ENCODE data around the gene CPPED1. TPM values are rescaled to one million over a fixed set of nuclear protein-coding genes. Genes with fewer than 3 reads are reported as not detected.

CPPED1 gene
- total RNA-seq, 1 donor from 2014 or later = 15.2 TPM

DNA sequence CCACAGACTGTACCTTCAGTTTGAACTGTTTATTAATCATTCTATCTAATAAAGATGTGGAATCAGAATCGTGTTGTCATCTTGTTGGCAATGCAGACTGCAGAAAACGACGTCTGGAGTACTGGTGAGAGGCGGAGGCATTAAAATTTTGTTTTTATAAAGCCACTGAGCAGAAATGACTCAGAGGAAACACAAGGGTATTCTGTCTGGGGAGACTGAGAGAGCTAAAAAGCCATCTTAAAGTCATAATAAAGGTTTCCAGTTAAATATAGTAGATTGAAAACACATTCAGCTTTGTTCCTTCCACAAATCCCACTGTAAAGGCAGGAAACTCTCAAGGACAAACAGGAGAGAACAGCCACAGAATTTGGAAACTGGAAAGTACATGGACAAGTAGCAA, 74.2 kb downstream of the CPPED1 start:
- TF ChIP-seq, protein P1, sequence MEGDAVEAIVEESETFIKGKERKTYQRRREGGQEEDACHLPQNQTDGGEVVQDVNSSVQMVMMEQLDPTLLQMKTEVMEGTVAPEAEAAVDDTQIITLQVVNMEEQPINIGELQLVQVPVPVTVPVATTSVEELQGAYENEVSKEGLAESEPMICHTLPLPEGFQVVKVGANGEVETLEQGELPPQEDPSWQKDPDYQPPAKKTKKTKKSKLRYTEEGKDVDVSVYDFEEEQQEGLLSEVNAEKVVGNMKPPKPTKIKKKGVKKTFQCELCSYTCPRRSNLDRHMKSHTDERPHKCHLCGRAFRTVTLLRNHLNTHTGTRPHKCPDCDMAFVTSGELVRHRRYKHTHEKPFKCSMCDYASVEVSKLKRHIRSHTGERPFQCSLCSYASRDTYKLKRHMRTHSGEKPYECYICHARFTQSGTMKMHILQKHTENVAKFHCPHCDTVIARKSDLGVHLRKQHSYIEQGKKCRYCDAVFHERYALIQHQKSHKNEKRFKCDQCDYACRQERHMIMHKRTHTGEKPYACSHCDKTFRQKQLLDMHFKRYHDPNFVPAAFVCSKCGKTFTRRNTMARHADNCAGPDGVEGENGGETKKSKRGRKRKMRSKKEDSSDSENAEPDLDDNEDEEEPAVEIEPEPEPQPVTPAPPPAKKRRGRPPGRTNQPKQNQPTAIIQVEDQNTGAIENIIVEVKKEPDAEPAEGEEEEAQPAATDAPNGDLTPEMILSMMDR (conservative IDR thresholded peaks at IDR 0.05) = no peak
- peaks cover 6% of the 10 kb centered on the region for H3K4me1 Mint-ChIP-seq (ENCODE audit: unreplicated experiment)
- H3K27ac Mint-ChIP-seq = no peak overlapping the region
- peaks cover 13% of the 10 kb centered on the region for H3K9me3 Mint-ChIP-seq
- no peak for DNase-seq (ENCODE audit: extremely low spot score, unreplicated experiment)
- peaks cover 13% of the 10 kb centered on the region for H3K36me3 Mint-ChIP-seq
- no peak overlapping the region for H3K4me3 Mint-ChIP-seq
- H3K27me3 Mint-ChIP-seq = no peaks in the 10 kb centered on the region

DNA sequence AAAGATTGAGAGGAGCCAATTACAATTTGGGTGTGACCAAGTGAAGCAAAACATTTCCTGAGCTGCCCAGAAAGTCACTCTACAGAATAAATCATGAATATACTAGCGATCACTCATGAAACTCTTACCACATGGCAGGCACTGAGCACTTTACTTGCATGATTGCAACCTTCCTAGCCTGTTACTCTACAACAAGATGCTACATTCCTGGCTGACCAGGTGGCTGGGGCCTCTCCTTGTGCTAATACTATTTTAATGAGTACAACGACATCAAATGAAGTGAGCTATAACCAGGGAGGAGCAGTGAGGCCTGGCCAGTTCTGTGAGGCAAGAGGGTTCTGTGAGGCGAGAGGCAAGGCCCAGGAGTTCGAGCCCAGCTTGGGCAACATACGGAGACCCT, 75.2 kb downstream of the CPPED1 start:
- no peak overlapping the region for H3K4me3 Mint-ChIP-seq
- peaks cover 14% of the 10 kb centered on the region for H3K9me3 Mint-ChIP-seq
- DNase-seq (ENCODE audit: extremely low spot score, unreplicated experiment) = no peak
- peaks cover 13% of the 10 kb centered on the region for H3K36me3 Mint-ChIP-seq
- H3K27me3 Mint-ChIP-seq = no peaks in the 10 kb centered on the region
- H3K27ac Mint-ChIP-seq = no peak overlapping the region
- TF ChIP-seq, protein P1 (conservative IDR thresholded peaks at IDR 0.05) = no peak
- peaks cover 6% of the 10 kb centered on the region for H3K4me1 Mint-ChIP-seq (ENCODE audit: unreplicated experiment)

DNA sequence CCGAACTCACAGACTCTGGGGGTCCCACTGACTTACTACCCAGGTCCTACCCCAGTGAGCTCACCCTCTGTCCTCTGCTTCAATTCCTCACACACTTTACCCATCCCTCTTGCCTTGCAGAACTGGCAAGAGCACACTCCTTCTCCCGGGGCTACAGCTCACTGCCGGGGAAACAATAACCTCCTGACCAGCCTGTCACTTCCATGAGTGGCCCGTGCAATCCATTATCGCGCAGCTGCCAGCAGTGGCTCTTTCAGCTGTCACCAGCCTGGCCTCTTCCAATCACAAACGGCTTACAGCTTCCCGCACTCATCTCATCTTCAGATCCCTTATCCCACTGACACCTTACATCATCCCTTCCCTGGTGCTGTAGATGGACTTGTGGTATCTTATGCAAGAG, 79.5 kb downstream of the CPPED1 start:
- Mint-ChIP-seq H3K4me1 (ENCODE audit: unreplicated experiment) (peaks cover 11% of the 10 kb centered on the region), H3K27ac (no peak overlapping the region), H3K4me3 (no peak overlapping the region), H3K27me3 (no peaks in the 10 kb centered on the region), H3K36me3 (peaks cover 3% of the 10 kb centered on the region), H3K9me3 (peaks cover 5% of the 10 kb centered on the region)
- no peak for DNase-seq (ENCODE audit: extremely low spot score, unreplicated experiment)
- TF ChIP-seq, protein P1 (conservative IDR thresholded peaks at IDR 0.05) = no peak

DNA sequence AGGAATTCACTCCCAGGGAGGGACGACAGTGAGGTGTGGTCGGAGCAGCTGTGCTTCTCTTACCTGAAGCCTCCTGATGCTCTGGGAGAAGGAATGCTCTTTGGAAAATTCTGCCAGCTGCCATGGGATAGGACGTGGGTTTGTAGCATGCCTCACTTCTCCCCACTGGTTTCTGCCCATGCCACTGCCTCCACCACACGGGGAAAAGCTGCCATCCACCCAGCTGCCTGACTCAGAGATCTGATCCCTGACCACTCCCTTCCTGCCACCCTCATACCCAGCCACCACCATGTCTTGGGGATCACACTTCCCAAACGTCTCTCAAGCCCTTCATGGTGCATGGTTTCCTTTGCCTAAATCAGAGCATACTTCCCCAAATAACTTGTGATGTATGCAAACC, 80.0 kb downstream of the CPPED1 start:
- Mint-ChIP-seq H3K4me1 (ENCODE audit: unreplicated experiment) (peaks cover 9% of the 10 kb centered on the region), H3K36me3 (peaks cover 3% of the 10 kb centered on the region), H3K27me3 (no peaks in the 10 kb centered on the region), H3K4me3 (no peak overlapping the region), H3K27ac (no peak overlapping the region), H3K9me3 (peaks cover 5% of the 10 kb centered on the region)
- no peak for DNase-seq (ENCODE audit: extremely low spot score, unreplicated experiment)
- TF ChIP-seq, protein P1 (conservative IDR thresholded peaks at IDR 0.05) = no peak

DNA sequence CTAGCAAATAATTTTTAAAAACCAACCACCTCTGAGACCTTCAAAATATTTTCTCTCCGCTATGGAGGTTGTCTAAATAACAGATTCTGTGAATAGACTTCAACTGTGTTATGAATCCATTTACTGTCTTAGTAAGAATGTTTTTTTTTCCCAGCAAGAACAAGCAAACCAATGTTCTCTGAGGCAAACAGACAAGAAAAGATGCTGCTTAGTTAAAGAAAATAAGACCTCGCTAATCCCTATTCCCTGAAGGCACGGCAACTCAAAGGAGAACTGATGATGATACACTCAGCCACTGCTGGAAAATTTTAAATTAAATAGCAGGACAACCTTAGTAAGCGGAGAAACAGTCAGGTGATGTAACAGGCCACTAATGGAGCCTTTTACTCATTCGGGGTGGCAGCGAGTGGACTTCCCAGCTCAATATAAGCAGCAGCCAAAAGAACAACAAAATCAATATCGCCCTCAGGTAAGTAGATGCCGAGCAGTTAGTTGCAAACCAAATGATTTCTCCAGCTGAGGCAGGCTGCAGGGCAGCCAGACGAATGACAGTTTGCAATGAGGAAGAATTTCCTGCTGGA, 81.8 kb downstream of the CPPED1 start:
- peaks cover 3% of the 10 kb centered on the region for H3K36me3 Mint-ChIP-seq
- no peak overlapping the region for H3K27ac Mint-ChIP-seq
- H3K27me3 Mint-ChIP-seq = no peaks in the 10 kb centered on the region
- peaks cover 5% of the 10 kb centered on the region for H3K9me3 Mint-ChIP-seq
- H3K4me1 Mint-ChIP-seq (ENCODE audit: unreplicated experiment) = peaks cover 5% of the 10 kb centered on the region
- DNase-seq (ENCODE audit: extremely low spot score, unreplicated experiment) = no peak
- TF ChIP-seq, protein P1 (conservative IDR thresholded peaks at IDR 0.05) = no peak
- H3K4me3 Mint-ChIP-seq = no peak overlapping the region

DNA sequence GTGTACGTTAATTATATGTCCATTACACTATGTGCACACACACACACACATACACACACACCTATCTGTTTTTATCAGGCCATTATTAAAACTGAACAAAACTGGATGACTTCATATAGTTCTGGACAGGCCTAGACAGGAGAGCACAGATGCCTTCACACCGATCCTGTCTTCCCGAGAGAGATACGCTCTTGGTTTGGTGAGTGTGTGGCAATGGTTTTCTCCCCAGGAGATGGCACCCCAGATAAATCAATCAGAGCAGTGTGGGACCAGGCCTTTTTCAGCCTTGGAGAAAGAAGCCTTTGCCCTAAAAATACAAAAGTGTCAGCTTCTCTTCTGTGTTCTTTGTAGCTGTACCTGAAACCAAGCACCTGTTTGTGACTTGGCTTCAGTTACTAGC, 83.7 kb downstream of the CPPED1 start:
- Mint-ChIP-seq H3K4me1 (ENCODE audit: unreplicated experiment) (peaks cover 5% of the 10 kb centered on the region), H3K36me3 (peaks cover 3% of the 10 kb centered on the region), H3K27me3 (no peaks in the 10 kb centered on the region), H3K9me3 (peaks cover 7% of the 10 kb centered on the region), H3K27ac (no peak overlapping the region), H3K4me3 (no peak overlapping the region)
- no peak for DNase-seq (ENCODE audit: extremely low spot score, unreplicated experiment)
- TF ChIP-seq, protein P1 (conservative IDR thresholded peaks at IDR 0.05) = no peak
